GM12878 (cell line): Measurements from ENCODE around the gene CAMKMT. TPM values are rescaled to one million over a fixed set of nuclear protein-coding genes. Genes with fewer than 3 reads are reported as not detected.

Experiments
- ATAC-seq: fragments of 200-7000 bp; cut with Tn5 transposase; 3 replicates; pipeline ENCODE4 v1.9.1; 2020; ENCODE audit warnings: mild to moderate bottlenecking, moderate library complexity
- BruUV-seq: library from RNA; stranded (reverse); fragments of 400-500 nt; replicated peaks from 2 replicates; lab custom pipeline; 2021; lab: Mats Ljungman, UMichigan
- CTCF ChIA-PET: fragments of 300-600 bp; sonication (Branson Sonifier 250); formaldehyde crosslinking; extraction: SDS; loops from one replicate; lab custom pipeline; 2021; ENCODE audit warnings: inconsistent platforms; lab: Yijun Ruan, JAX
- POLR2A ChIA-PET: fragments of 350-600 bp; formaldehyde crosslinking; extraction: SDS; loops from one replicate; lab custom pipeline; 2021; ENCODE audit warnings: inconsistent platforms; lab: Charles Lee
- RAD21 ChIA-PET: fragments of 300-600 bp; sonication (Branson Sonifier 250); formaldehyde crosslinking; loops from one replicate; lab custom pipeline; 2023; ENCODE audit warnings: antibody characterized with exemption; ENCODE audit not compliant: unreplicated experiment; lab: Charles Lee
- SMC1A ChIA-PET: fragments of 300-600 bp; sonication (Branson Sonifier 250); formaldehyde crosslinking; loops from one replicate; lab custom pipeline; 2023; ENCODE audit not compliant: unreplicated experiment, uncharacterized antibody; lab: Charles Lee
- DNase-seq: peaks from one replicate; pipeline ENCODE4 v3.0.0-alpha.2; 2011; ENCODE audit warnings: low read depth, low spot score
- FAIRE-seq: peaks from 3 replicates; lab custom pipeline; 2011; peaks lifted over from hg19 to GRCh38; lab: Jason Lieb, UNC
- H2AFZ ChIP-seq: 2 replicates; pipeline ENCODE4 v1.6.0; 2011; ENCODE audit warnings: low read depth, low read length, control low read depth; ENCODE audit not compliant: control insufficient read depth
- H3K27ac ChIP-seq: 2 replicates; pipeline ENCODE4 v1.5.1; 2011; ENCODE audit warnings: control low read depth; ENCODE audit not compliant: control insufficient read depth, insufficient read depth
- H3K27me3 ChIP-seq, 2 experiments: replicated peaks in 1 of 2; 2 replicates each; pipeline versions ENCODE4 v1.6.0 to v1.6.1; 2011; ENCODE audit warnings: low read length in 1 of 2; ENCODE audit not compliant: control insufficient read depth in 2 of 2, insufficient read depth in 2 of 2
- H3K36me3 ChIP-seq, 2 experiments: 2 replicates each; pipeline ENCODE4 v1.5.1; 2011; ENCODE audit warnings: low read length in 1 of 2; ENCODE audit not compliant: control insufficient read depth in 2 of 2, insufficient read depth in 2 of 2
- H3K4me1 ChIP-seq: 2 replicates; pipeline ENCODE4 v1.6.1; 2011; ENCODE audit warnings: mild to moderate bottlenecking, low read length, moderate library complexity, mixed read lengths; ENCODE audit not compliant: control insufficient read depth, insufficient read depth
- H3K4me2 ChIP-seq: 2 replicates; pipeline ENCODE4 v1.6.0; 2011; ENCODE audit warnings: control low read depth; ENCODE audit not compliant: control insufficient read depth, insufficient read depth
- H3K4me3 ChIP-seq: fragments of 200-600 bp; sonication (generic); 2 replicates; pipeline ENCODE4 v1.5.1; 2016
- H3K79me2 ChIP-seq: 2 replicates; pipeline ENCODE4 v1.6.0; 2011; ENCODE audit warnings: low read length; ENCODE audit not compliant: control insufficient read depth, insufficient read depth
- H3K9ac ChIP-seq: 2 replicates; pipeline ENCODE4 v1.8.0; 2011; ENCODE audit warnings: low read length, control low read depth, mixed read lengths; ENCODE audit not compliant: control insufficient read depth, insufficient read depth
- H3K9me3 ChIP-seq: replicated peaks from 3 replicates; pipeline ENCODE4 v1.5.1; 2011; ENCODE audit warnings: mild to moderate bottlenecking, low read length; ENCODE audit not compliant: control insufficient read depth, insufficient read depth
- H4K20me1 ChIP-seq: 2 replicates; pipeline ENCODE4 v1.6.0; 2011; ENCODE audit not compliant: control insufficient read depth, insufficient read depth
- BRCA1 ChIP-seq: IDR thresholded peaks from 2 replicates; pipeline ENCODE4 v1.6.1; 2011; ENCODE audit warnings: low read depth, low read length, improper control_type of control experiment
- CHD4 ChIP-seq: fragments of 200-600 bp; sonication (generic); IDR thresholded peaks from 2 replicates; pipeline ENCODE4 v1.6.1; 2016; ENCODE audit warnings: mild to moderate bottlenecking
- CREM ChIP-seq: IDR thresholded peaks from 2 replicates; pipeline ENCODE4 v1.6.1; 2014; ENCODE audit warnings: antibody characterized with exemption, low read depth
- E2F8 ChIP-seq: fragments of 450-650 bp; IDR thresholded peaks from 2 replicates; pipeline ENCODE4 v1.6.1; 2018; ENCODE audit warnings: mild to moderate bottlenecking, low read depth, moderate library complexity; ENCODE audit not compliant: partially characterized antibody
- MTA2 ChIP-seq: fragments of 450-650 bp; IDR thresholded peaks from 2 replicates; pipeline ENCODE4 v1.6.1; 2016; ENCODE audit warnings: low read depth, mild to moderate bottlenecking, moderate library complexity
- NFYB ChIP-seq: IDR thresholded peaks from 2 replicates; pipeline ENCODE4 v1.6.1; 2011; ENCODE audit warnings: low read depth, mild to moderate bottlenecking, low read length, improper control_type of control experiment, moderate library complexity; ENCODE audit not compliant: insufficient read depth
- TARDBP ChIP-seq: IDR thresholded peaks from 2 replicates; pipeline ENCODE4 v1.6.1; 2016; ENCODE audit warnings: borderline replicate concordance
- USF1 ChIP-seq: IDR thresholded peaks from 2 replicates; pipeline ENCODE4 v1.6.1; 2011; ENCODE audit warnings: borderline replicate concordance, low read depth, mild to moderate bottlenecking, moderate library complexity, mixed read lengths, low read length; ENCODE audit not compliant: insufficient read depth; ENCODE audit errors: extremely low read length
- YBX1 ChIP-seq: fragments of 450-650 bp; IDR thresholded peaks from 2 replicates; pipeline ENCODE4 v1.6.1; 2016; ENCODE audit warnings: antibody characterized with exemption
- YY1 ChIP-seq: IDR thresholded peaks from 2 replicates; pipeline ENCODE4 v1.6.1; 2011; ENCODE audit warnings: low read depth, mild to moderate bottlenecking, low read length
- ZBED1 ChIP-seq: IDR thresholded peaks from 2 replicates; pipeline ENCODE4 v1.6.1; 2016; ENCODE audit warnings: borderline replicate concordance
- ZSCAN29 ChIP-seq: fragments of 450-650 bp; IDR thresholded peaks from 2 replicates; pipeline ENCODE4 v1.6.1; 2017; ENCODE audit warnings: mild to moderate bottlenecking, moderate library complexity
- in situ Hi-C: fragments of 300-500 bp; cut with MboI; formaldehyde crosslinking; loops from 9 replicates; pipeline ENCODE4 v1.14.3; 2018; ENCODE audit warnings: mixed read lengths
- intact Hi-C: fragments of 100-400 bp; cut with micrococcal nuclease; formaldehyde crosslinking; loops from one replicate; pipeline ENCODE4 v1.14.2; 2022; ENCODE audit not compliant: unreplicated experiment
- polyA plus RNA-seq, 11 experiments: library from polyadenylated mRNA; depleted of rRNA in 4 of 11; unstranded in 6 of 11; stranded (reverse) in 5 of 11; fragments of >200 nt; fragmentation: Nextera tagmentation in 4 of 11; fragmentation: Illumina TruSeq in 1 of 11; extraction: Ambion mirVana in 4 of 11; extraction: Trizol in 1 of 11; gene quantifications; 1 replicate in 1 of 11; 2 replicates in 10 of 11; pipeline versions ENCODE4 v1.2.1 to v1.2.3, GENCODE V29; 2011 to 2016; ENCODE audit warnings: inconsistent platforms in 2 of 11, missing spikeins in 2 of 11, low read depth in 1 of 11
- total RNA-seq, 4 experiments: library from RNA; depleted of rRNA in 3 of 4; stranded (reverse); fragments of >200 nt in 3 of 4; fragmentation: Illumina TruSeq in 1 of 4; extraction: Trizol in 1 of 4; gene quantifications; 2 replicates each; pipeline versions ENCODE4 v1.2.1 to v1.2.3, GENCODE V29; 2013 to 2021

CAMKMT gene
- total and polyA plus RNA-seq, 10 of the 15 experiments (the other 5 are each of a cell fraction or from before 2014, with no cell fraction given) = 2.7 to 16.0 (median 11.8) TPM

GRCh38 chr2:44450806-44451205 is 89.1 kb downstream of the CAMKMT start:
- in situ Hi-C loops (no loop called here), intact Hi-C loops (no loop called here)
- no peak overlapping the region for H3K9ac ChIP-seq
- ChIA-PET POLR2A (no interaction called here), SMC1A (interaction anchor here (0.7 to 1.3 kb wide), 2 partner anchors 9 to 103 kb away, joined by 3 read pairs; no protein-coding TSS in a partner anchor), RAD21 (interaction anchor here (1.0 kb wide), 1 partner anchor 29 kb away, joined by 3 read pairs; no protein-coding TSS in a partner anchor), CTCF (interaction anchor here (0.7 to 1.3 kb wide), 2 partner anchors 27 to 505 kb away, joined by 3 to 4 read pairs; no protein-coding TSS in a partner anchor)
- no peak for FAIRE-seq
- no peaks in the 10 kb centered on the region for H3K36me3 ChIP-seq
- H2AFZ ChIP-seq = no peak overlapping the region
- no peaks in the 10 kb centered on the region for H4K20me1 ChIP-seq
- no peak for ATAC-seq
- H3K27ac ChIP-seq = no peak overlapping the region
- TF ChIP-seq USF1 = no peak
- no peak for TF ChIP-seq ZSCAN29
- no peak for TF ChIP-seq NFYB
- TF ChIP-seq E2F8 = no peak
- TF ChIP-seq ZBED1 = no peak
- no peak for TF ChIP-seq CREM
- no peak for TF ChIP-seq MTA2
- TF ChIP-seq BRCA1 = no peak
- TF ChIP-seq YY1 = no peak
- no peak for TF ChIP-seq YBX1
- TF ChIP-seq CHD4 = no peak
- no peak for TF ChIP-seq TARDBP
- no peak overlapping the region for H3K4me2 ChIP-seq
- H3K4me3 ChIP-seq = no peak overlapping the region
- no peaks in the 10 kb centered on the region for H3K27me3 ChIP-seq
- no peaks in the 10 kb centered on the region for H3K4me1 ChIP-seq
- no TSS peak for BruUV-seq
- H3K9me3 ChIP-seq = no peaks in the 10 kb centered on the region
- no peaks in the 10 kb centered on the region for H3K79me2 ChIP-seq
- DNase-seq = no peak
